Glutamatergic neuron (in vitro differentiated cells): ENCODE data around the gene CCAR1. TPM values are rescaled to one million over a fixed set of nuclear protein-coding genes. Genes with fewer than 3 reads are reported as not detected.

Experiments
- DNase-seq: peaks from one replicate; pipeline ENCODE4 v3.0.0; 2022
- H3K27ac Mint-ChIP-seq: one replicate; pipeline ENCODE4 v1.8.0; 2020; ENCODE audit warnings: mild to moderate bottlenecking, mixed read lengths, inconsistent platforms; ENCODE audit not compliant: unreplicated experiment
- H3K27me3 Mint-ChIP-seq: one replicate; pipeline ENCODE4 v1.8.0; 2020; ENCODE audit warnings: mild to moderate bottlenecking, moderate library complexity, mixed read lengths, inconsistent platforms; ENCODE audit not compliant: unreplicated experiment
- H3K36me3 Mint-ChIP-seq: one replicate; pipeline ENCODE4 v1.8.0; 2020; ENCODE audit warnings: mild to moderate bottlenecking, mixed read lengths, inconsistent platforms; ENCODE audit not compliant: unreplicated experiment
- H3K4me1 Mint-ChIP-seq: one replicate; pipeline ENCODE4 v1.8.0; 2020; ENCODE audit warnings: mild to moderate bottlenecking, low read depth, mixed read lengths, inconsistent platforms; ENCODE audit not compliant: unreplicated experiment
- H3K4me3 Mint-ChIP-seq: one replicate; pipeline ENCODE4 v1.8.0; 2020; ENCODE audit warnings: mild to moderate bottlenecking, mixed read lengths, inconsistent platforms; ENCODE audit not compliant: unreplicated experiment
- H3K9me3 Mint-ChIP-seq: one replicate; pipeline ENCODE4 v1.8.0; 2020; ENCODE audit warnings: mild to moderate bottlenecking, moderate library complexity, mixed read lengths, inconsistent platforms; ENCODE audit not compliant: unreplicated experiment
- CTCF ChIP-seq: fragments of 200-600 bp; sonication (generic); IDR thresholded peaks from one replicate; pipeline ENCODE4 v1.5.0; 2021; ENCODE audit not compliant: partially characterized antibody, unreplicated experiment
- total RNA-seq: library from RNA; stranded (reverse); fragmentation: NEBNext Ultra II Directional; extraction: Animal tissue kit (Norgen Biotek cat#: 25700); gene quantifications from one replicate; pipeline ENCODE4 v1.2.1, GENCODE V29; 2021; ENCODE audit not compliant: unreplicated experiment

CCAR1 gene
- total RNA-seq, 1 donor from 2014 or later, result 85.5 TPM

GRCh38 chr10:68742397-68742796 is 21.4 kb downstream of the CCAR1 start:
- Mint-ChIP-seq H3K4me3 (no peak overlapping the region), H3K36me3 (no peaks in the 10 kb centered on the region), H3K4me1 (no peaks in the 10 kb centered on the region)

GRCh38 chr10:68752711-68753350 is 31.8 kb downstream of the CCAR1 start:
- Mint-ChIP-seq H3K36me3 (no peaks in the 10 kb centered on the region), H3K9me3 (no peaks in the 10 kb centered on the region), H3K4me3 (no peak overlapping the region), H3K4me1 (no peaks in the 10 kb centered on the region), H3K27ac (no peak overlapping the region), H3K27me3 (no peaks in the 10 kb centered on the region)
- TF ChIP-seq CTCF, result no peak
- DNase-seq, result no peak

More at GRCh38 chr10:68742397-68742796, 21.4 kb downstream of the CCAR1 start:
- no peaks in the 10 kb centered on the region for H3K27me3 Mint-ChIP-seq
- DNase-seq, result no peak
- no peak for TF ChIP-seq CTCF
- H3K9me3 Mint-ChIP-seq, result no peaks in the 10 kb centered on the region
- no peak overlapping the region for H3K27ac Mint-ChIP-seq

- no peaks in the 10 kb centered on the region for H3K9me3 Mint-ChIP-seq
These were observed 35.2 kb downstream of the CCAR1 start for GRCh38 chr10:68756246-68756645.

GRCh38 chr10:68756766-68757165 is 35.7 kb downstream of the CCAR1 start:
- Mint-ChIP-seq H3K4me3 (no peak overlapping the region), H3K27ac (no peak overlapping the region), H3K27me3 (no peaks in the 10 kb centered on the region), H3K9me3 (no peaks in the 10 kb centered on the region), H3K4me1 (no peaks in the 10 kb centered on the region), H3K36me3 (no peaks in the 10 kb centered on the region)
- no peak for DNase-seq
- TF ChIP-seq CTCF, result no peak

More at GRCh38 chr10:68756246-68756645, 35.2 kb downstream of the CCAR1 start:
- Mint-ChIP-seq H3K4me3 (no peak overlapping the region), H3K27me3 (no peaks in the 10 kb centered on the region), H3K27ac (peak overlapping the region; percentile 82), H3K36me3 (no peaks in the 10 kb centered on the region), H3K4me1 (no peaks in the 10 kb centered on the region)
- no peak for DNase-seq
- no peak for TF ChIP-seq CTCF

- no peaks in the 10 kb centered on the region for H3K36me3 Mint-ChIP-seq
These were observed 38.3 kb downstream of the CCAR1 start for GRCh38 chr10:68759223-68759863.

More at GRCh38 chr10:68759223-68759863, 38.3 kb downstream of the CCAR1 start:
- TF ChIP-seq CTCF, result no peak
- Mint-ChIP-seq H3K27me3 (no peaks in the 10 kb centered on the region), H3K4me3 (no peak overlapping the region), H3K4me1 (no peaks in the 10 kb centered on the region), H3K9me3 (peaks cover 2% of the 10 kb centered on the region), H3K27ac (no peak overlapping the region)
- DNase-seq, result no peak
